NCI-H526 (cell line): ENCODE measurements around the gene BBOX1.
"Not testable (repeated sequence)": the region's sequence is repeated elsewhere in the genome, so short reads cannot be mapped to it uniquely, and the experiment has no call there.

ENCODE experiments used
- DNase-seq, 2 experiments: peaks; one replicate each; lab custom pipeline; 2025; lab: John Stamatoyannopoulos, UW

Gene BBOX1, protein sequence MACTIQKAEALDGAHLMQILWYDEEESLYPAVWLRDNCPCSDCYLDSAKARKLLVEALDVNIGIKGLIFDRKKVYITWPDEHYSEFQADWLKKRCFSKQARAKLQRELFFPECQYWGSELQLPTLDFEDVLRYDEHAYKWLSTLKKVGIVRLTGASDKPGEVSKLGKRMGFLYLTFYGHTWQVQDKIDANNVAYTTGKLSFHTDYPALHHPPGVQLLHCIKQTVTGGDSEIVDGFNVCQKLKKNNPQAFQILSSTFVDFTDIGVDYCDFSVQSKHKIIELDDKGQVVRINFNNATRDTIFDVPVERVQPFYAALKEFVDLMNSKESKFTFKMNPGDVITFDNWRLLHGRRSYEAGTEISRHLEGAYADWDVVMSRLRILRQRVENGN

DNA sequence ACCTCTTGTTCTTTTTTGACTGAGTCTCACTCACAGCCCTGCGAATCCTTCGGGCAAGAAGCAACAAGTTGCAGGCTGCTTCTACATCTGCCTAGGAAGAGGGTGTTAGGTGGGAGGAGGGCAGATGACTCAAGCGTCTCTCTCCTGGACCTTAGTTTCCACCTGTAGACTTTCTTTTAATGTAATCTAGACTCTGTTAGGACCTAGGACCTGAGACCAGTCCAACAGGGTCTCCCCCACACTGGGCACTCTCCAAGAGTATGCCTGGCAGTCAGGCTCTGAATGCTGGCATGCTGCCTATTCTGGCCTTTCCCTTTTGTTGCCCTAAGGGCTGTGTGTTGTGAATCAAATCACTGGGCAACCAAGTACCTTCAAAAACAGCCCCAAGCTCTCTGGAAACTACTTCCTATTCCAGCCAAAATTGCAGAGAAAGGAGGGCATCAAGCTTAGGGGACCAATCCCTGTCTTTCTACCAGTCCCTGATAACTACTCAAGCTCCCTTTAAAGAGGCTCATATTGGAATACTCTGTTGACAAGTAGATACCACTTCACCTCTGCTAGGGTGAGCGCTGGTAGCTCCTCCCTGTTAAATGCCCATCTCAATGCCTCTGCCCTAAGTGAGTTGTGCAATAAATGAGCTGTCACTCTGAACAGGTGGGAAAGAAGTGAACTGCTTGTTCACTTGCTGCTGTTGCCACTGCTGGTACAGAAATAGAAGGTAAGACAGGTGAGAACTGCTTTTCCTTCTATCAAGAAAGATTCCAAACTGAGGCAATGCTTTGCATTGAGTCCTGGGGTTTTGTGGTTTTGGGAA is at the start of gene BBOX1:
TSS of gene BBOX1 (plus strand) at position 514 of the 814 bp plus-strand sequence. CDS start 14,616 bp downstream, outside the sequence.
- no peak for DNase-seq

DNA sequence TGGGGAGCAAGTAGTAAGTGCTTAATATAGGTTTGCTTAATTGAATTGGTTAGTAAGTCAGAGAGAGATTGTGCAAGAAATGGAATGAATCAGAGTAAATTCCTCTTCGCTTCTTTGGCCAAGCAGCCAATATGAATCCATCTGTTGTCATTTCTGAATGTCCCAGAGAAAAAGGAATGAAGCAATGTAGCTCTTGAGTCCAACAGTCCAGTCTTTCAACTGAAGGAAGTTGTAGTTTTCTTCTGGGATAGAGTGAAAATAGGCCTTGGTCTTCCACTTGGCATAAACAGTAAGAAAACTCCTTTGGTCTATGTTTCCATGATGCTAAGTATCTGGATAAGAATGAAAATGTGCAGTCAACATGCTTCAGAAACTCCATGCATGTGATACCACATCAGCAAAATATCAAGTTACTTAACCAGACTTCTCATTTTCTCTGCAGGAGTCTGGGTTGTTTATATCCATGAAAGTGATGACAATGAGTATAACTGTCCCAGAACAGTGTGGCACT is 48.5 kb upstream of the BBOX1 start:
- no peak for DNase-seq

DNA sequence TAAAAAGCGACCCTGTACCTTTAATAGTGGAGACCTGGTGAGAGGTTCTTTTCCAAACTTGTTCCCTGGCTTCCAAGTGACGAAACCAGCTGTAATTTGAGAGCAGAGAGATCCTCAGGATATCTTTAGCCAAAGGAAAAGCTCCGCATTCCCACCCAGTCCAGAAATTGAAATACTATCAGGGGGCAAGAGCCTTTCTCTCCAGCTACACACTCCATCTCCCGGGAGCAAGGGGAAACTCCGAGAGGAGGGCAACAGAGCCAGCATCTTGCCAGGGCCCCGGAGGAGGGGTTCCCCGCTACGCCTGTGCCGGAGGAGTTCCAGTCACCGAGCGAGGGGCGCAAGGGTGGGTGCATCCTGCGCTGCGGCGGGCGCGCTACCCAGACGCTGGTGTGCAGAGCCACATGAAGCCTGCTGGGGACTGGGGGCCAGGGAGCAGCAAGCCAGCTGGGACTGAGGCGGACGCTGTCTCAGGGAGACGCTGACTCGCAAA is 46.6 kb upstream of the BBOX1 start, which contains the start of gene FIBIN:
TSS of gene FIBIN (plus strand) at position 148 of the 493 bp plus-strand sequence. CDS start 415 bp downstream, outside the sequence.
- DNase-seq: peak in 1 of 2 experiments; percentile 53

DNA sequence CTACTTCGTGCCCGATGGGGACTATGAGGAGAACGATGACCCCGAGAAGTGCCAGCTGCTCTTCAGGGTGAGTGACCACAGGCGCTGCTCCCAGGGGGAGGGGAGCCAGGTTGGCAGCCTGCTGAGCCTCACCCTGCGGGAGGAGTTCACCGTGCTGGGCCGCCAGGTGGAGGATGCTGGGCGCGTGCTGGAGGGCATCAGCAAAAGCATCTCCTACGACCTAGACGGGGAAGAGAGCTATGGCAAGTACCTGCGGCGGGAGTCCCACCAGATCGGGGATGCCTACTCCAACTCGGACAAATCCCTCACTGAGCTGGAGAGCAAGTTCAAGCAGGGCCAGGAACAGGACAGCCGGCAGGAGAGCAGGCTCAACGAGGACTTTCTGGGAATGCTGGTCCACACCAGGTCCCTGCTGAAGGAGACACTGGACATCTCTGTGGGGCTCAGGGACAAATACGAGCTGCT is 46.0 kb upstream of the BBOX1 start:
- peak in 1 of 2 experiments; percentile 30 for DNase-seq

DNA sequence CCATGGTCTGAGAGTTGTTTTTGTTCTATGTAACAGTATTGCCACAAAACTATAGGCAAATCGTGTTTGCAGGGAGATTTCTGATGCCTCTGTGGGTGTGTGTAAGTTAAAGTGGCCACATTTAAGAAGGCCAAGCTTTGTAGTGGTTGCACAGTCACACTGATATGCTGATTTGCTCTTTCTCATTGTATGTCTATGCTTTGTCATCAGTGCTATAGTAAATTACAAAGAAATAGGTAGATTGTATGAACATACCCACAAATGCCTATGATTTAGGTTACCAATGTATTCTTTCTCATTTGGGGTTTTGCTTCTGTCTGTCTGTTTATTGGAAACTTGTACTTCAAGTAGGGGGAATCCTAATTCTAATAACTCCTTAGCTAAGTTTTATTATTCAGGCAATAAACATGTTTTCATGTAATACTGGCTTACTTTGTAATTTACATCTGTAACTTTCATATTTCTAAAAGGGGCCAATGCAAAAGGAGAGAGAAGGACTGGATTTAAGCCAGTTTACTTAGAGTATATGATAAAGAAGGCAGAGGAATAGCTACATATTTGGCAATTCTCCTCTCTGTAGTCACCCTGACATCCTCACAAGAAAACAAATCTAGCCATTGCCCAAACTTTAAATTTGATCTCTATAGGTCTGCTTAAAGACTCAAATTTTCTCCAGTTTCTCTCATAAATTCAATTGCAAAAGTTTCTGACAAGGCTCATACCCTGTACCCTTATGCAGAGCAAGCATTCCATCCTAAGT is 44.7 kb upstream of the BBOX1 start:
- DNase-seq: no peak

DNA sequence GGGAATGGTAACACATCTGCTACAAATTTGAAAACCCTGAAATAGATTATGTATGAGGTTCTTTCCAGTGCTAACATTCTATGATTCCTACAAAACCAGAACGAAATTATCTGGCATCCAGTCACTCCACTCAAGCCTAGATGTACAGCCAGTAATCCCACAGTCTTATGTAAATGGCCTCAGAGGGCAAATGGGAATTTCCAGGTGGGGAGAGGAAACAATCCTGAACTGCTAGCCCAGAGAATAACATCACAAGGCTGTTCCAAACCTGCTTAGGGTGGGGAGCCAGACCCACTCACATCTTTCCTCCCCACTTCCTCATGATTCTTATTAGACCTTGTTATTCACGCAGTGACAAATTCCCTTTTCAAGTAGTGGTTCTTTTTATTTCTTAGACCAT is 43.2 kb upstream of the BBOX1 start:
- DNase-seq: peak in 1 of 2 experiments; percentile 4

DNA sequence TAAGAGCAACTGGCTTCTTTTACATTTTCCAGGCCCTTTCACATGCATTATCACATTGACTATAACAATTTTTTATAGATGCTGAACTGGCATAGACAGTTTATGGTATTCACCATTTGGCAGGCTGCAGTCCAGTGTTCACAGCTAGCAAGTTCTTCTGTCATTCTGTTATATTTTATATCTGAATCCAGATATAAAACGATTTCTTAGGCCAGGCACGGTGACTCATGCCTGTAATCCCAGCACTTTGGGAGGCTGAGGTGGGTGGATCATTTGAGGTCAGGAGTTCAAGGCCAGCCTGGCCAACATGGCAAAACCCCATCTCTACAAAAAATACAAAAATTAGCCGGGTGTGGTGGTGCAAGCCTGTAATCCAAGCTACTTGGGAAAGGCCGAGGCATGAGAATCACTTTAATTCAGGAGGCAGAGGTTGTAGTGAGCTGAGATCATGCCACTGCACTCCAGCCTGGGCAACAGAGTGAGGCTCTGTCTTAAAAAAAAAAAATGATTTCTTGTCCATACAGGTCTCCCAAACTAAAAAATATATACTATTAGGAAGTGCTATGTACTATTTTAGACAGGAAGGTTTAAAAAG is 39.4 kb upstream of the BBOX1 start:
- DNase-seq: not testable (repeated sequence)

DNA sequence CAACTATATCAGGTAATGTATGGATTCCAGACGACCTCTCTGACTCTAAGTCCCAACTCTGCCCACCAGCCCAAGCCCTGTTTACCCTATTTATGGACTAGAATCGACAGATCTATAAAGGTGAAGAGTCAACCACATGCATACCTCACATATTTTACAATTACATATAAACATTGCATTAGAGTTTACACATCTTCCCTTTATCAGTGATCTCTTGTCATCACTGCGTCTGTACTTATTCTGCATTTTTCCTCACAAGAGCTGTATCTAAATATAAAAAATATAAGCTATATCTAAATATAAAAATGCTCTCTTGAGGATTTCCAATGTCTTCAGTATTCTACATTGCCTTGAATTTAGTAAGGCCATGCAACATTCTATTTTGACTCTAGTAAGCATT is 38.2 kb upstream of the BBOX1 start:
- DNase-seq: no peak

DNA sequence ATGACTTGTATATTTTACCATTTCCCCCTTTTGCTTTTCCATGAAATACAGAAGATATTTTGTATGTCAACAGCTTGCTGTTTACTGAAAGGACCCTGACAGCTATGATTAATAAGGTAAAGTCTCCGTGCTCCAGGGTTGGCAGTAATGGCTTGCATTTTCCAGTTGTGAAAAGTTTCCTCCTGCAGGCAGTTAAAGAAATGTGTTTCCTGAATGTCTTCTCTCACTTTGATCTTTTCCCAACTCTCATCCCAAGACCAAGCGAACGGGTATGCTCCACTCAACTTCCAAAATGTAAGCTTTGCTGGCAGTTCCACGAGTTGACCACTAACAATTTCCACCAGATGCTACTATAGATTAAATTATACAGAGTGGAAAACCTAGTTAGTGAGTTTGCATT is 37.8 kb upstream of the BBOX1 start:
- no peak for DNase-seq

DNA sequence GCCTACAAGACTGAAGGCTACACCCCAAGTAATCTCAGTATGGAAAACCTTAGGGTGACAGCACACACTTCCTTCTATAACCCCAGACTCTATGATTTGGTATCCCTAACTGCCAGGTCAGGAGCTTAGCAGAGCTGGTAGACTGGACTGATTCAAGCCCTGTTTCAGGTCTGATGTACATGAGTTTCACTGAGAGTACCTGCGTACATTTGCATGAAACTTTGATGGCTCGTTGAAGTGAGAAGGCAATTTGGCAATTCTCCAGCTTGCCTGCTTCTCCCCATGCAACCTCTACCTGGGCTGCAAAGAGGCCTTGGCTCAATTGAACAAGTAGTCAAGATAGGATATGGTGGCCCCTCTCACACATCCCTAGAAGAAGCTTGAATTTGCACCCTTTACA is 36.5 kb upstream of the BBOX1 start:
- DNase-seq: peak; percentile 9 to 62

DNA sequence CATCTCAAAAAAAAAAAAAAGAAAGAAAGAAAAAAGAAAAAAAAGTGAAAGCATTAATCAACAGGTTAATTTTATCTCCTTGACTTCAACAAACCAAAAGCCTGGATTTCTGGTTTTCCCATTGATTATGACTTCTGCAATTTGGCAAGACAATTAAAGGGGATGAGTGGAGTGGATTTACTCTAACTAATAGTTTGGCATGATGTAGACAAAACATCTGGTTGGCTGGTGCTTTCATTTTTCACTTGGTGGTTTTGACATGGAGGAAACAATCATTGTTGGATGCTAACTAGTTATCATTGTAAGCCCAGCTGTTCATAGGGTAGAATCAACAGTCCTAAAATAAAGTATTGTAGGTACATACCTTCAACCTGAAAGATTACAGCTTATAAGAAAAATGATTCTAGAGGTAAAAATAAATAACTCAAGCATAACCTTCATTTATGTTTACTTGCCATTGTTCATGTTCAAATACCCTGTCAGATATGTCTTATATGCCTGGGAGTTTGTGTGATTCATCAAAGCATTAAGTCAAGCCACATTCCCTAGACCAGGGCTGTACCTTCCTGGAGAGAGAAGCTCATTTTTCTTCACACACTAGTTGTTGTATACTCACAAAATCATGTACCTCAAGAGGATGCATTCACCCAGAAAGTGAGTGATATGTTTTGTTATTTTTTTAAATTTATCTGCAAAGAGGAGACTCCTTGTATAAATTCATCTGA is 31.6 kb upstream of the BBOX1 start:
- no peak for DNase-seq

DNA sequence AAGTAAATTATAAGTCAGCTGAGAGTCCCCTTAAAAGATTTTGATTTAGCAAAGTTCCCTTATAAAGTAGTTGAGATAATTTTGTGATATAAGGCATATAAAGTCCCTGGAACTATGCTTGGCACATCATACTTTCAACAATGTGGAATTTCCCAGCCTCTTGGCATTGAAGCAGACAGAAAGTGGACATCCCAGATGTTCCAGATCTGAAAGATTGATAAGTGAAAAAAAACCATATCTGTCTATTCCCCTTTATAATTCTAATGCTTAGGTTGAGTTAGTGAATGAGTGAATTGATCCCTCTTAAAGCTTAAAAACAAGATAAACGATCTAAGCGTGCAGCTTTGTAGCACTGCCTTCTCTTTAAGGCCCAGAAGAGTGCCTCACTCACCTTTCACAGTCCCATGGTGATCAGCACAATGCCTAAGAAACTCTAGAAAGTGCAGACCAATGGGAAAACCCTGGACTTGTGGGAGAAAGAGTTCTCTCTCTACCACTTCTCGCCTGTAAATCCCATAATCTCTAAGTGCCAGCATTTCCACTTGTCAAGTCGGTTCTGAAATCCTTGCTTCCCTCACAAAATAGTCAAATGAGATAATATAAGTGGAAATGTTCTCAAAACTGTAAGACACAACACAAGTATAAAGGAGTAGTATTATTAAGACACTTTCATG is 28.9 kb upstream of the BBOX1 start:
- DNase-seq: no peak

DNA sequence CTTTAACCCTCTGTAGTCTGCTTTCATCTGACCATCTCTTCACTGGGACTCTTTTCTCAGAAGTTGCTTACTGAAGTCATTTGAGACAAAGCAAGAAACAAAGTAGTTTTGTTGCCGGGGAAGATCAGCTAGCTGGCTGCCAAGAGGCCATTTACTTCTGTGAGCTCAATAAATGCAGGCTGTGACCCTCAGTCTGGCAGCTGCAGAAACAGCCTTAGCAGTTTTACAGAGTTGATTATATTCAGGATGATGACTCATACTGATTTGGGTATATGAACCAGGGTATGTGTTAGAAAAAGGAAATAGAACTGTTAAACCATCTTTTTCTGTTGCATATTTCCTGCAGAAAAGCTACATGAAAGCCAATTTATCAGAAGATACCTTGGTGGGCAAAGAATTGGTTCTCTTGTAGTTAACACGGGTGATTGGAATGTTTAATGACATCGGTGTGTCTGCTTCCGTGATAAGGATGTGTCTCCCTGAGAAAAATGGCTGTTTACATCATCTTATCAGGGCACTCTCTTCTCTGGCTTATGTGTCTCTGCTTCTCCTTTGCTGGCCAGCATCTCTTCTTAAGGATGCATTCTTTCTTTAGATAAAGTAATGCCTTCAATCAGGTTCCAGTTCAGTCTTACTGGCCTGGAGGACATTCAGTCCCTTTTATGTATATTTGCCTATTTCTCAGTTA is 28.2 kb upstream of the BBOX1 start:
- no peak for DNase-seq

DNA sequence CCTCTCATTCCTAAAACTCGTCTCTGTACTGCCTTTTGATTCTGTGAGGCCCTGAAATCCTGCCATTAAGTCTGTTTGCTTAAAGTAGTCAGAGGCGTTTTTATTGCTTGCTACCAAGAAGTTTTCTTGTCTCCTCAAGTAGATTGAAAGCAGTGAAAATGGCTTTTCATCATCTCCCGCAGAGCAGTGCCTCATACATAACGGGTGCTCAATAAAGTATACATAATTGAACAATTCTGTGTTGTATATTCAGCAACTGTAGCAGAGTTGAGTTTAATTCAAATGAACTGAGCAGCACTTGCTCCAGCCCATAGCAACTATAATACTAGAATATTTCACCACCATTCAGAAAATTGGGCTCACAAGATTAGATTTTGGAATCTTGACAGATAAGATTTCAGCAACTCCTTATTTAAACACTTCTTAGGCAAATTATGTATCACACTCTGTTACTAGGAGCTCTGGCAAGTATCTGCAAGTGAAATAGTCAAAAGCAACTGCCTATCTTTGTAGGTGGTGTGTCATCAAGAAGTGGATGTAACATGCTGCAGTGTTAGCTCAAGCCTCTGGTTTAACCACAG is 26.7 kb upstream of the BBOX1 start:
- no peak for DNase-seq

DNA sequence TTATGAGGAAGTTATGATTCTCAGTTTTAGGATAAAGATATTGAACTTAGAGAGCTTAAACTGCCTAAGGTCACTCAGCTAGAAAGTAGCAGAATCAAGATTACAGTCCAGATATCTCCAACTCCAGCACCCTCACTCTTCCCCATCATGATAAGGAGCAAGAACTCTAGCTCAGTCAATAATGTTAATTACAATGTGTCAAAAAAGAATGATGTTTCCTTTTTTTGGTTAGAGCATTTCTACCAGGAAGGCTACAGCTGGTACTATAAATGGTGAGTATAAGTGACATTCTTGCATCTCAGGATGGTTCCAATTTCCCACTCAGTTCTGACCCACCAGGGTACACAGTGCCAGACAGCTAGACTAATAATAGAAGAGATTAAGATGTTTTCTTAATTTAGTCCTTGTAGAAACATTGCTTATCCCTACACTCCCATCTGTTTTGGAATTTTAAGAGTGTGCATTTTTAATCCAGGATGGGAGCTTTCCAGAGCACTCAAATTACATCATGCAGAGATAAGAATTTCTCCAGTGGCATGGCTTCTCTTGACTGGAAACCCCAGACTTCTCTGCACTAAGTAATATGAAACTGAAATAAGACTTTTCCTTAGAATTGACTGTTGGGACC is 21.6 kb upstream of the BBOX1 start:
- DNase-seq: no peak

DNA sequence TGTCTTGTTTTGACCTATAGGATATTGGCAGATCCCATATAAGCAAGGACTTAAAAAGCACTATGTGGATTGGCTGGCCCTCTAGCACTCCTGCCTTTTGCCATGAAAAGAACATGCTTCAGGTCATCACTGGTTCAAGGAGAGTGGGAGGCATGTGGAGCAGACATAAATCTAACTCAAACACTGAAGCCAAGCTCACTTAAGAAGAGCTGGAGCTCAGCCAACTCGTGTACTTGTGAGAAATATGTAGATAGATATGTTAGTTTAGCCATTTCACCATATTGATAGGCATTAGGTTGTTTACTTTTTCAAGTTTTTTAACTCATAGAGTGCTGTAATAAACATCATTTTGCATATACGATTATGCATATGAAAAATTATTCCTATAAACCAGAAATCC is 19.9 kb upstream of the BBOX1 start:
- DNase-seq: no peak

DNA sequence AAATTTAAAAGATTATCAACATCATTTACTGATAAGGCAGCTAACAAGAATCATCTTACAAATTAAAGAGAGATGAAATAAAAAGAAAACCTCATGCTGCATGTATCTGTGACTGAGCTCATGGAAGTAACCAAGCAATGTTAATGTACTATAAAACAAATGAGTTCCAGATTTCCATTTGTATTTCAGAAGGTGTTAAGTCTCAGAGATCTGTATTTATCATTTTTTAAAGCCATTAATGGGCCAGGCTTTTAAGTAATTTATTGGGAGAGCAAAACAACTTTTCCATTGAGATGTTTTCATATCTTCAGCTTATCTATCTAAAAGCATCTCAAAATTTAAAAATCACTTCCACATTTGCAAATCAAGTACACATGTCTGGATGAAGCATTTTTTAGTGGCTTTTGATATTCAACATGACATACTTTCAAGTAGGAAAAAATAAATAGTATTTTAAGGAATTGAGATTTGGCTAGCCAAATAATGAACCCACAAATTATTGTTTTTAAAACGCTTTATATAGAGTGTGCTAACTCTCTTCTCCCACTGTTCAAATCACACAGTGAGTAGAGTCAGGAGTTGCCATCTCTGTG is 17.9 kb upstream of the BBOX1 start:
- no peak for DNase-seq

DNA sequence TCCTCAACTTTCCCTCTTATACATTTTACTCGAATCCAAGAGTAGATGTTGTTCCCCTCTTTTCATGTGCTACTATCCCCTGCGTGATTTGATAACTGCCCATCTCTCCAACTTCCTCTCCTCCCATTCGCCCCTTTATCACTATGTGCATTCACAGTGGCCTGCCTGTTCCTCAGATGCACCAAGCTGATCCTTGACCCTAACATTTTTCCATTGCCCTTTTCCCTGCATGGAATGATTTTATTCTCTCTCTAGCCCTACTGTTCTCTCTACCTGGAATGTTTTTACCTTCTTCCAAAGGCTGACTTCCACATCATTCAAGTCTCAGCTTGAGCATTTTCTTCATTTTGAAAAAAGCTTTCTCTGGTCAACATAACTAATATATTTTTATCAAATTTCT is 15.8 kb upstream of the BBOX1 start:
- no peak for DNase-seq
